ENCODE data around the gene PLAU.
A peak's percentile ranks its signal among the peaks of the same experiment; 100 is the strongest.

The PLAU gene

DNA sequence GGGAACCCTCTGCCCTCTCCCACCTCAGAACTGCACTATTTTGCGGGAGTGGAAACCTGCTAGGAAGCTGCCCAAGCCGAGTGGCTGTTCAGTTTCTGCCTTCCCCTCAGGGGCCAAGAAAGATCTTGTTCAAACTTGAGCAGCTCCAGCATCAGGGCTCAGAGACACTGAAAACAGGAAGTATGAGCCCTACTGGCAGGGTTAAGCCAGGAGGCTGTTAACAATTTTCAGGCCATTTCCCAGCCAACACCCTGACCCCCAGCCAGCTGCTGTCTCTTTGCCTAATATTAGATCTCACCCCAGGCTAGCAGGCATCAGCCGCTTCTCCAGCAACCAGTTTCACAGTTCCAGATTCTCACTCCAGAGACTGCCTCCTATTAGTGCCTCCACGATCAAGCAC is 9.2 kb downstream of the PLAU start:
- no peaks in the 10 kb centered on the region; the same call in 1 of the 2 replicates for H3K36me3 ChIP-seq (ENCODE audit: control insufficient read depth, low read length)
- H3K4me1 ChIP-seq (ENCODE audit: control insufficient read depth, low read length) = peaks cover 12% of the 10 kb centered on the region
- H3K4me2 ChIP-seq (ENCODE audit: low read length) = peak overlapping the region; percentile 55
- H3K79me2 ChIP-seq (ENCODE audit: control insufficient read depth, low read length) = no peaks in the 10 kb centered on the region
- H3K27me3 ChIP-seq (ENCODE audit: control insufficient read depth, low read length) = no peaks in the 10 kb centered on the region
- H3K27ac ChIP-seq (ENCODE audit: low read depth, low read length) = no peak overlapping the region
- no peak for TF ChIP-seq EZH2phosphoT487 (IDR thresholded peaks at IDR 0.05; ENCODE audit: borderline replicate concordance, low read length)
- TF ChIP-seq, protein P1, sequence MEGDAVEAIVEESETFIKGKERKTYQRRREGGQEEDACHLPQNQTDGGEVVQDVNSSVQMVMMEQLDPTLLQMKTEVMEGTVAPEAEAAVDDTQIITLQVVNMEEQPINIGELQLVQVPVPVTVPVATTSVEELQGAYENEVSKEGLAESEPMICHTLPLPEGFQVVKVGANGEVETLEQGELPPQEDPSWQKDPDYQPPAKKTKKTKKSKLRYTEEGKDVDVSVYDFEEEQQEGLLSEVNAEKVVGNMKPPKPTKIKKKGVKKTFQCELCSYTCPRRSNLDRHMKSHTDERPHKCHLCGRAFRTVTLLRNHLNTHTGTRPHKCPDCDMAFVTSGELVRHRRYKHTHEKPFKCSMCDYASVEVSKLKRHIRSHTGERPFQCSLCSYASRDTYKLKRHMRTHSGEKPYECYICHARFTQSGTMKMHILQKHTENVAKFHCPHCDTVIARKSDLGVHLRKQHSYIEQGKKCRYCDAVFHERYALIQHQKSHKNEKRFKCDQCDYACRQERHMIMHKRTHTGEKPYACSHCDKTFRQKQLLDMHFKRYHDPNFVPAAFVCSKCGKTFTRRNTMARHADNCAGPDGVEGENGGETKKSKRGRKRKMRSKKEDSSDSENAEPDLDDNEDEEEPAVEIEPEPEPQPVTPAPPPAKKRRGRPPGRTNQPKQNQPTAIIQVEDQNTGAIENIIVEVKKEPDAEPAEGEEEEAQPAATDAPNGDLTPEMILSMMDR (IDR thresholded peaks at IDR 0.05; ENCODE audit: low read depth, low read length, poor library complexity, severe bottlenecking) = no peak
- H3F3A ChIP-seq (ENCODE audit: control insufficient read depth, insufficient read depth) = no peaks in the 10 kb centered on the region
- H4K20me1 ChIP-seq (ENCODE audit: control insufficient read depth, insufficient read depth, low read depth, low read length) = no peaks in the 10 kb centered on the region
- H3K9me2 ChIP-seq (replicated peaks; ENCODE audit: control insufficient read depth, low read length) = no peaks in the 10 kb centered on the region
- no peaks in the 10 kb centered on the region for H3K9me3 ChIP-seq (ENCODE audit: control insufficient read depth, insufficient read depth, low read length)
- peak overlapping the region; percentile 42 for H3K4me3 ChIP-seq (ENCODE audit: low read length)

- Histone ChIP-seq H3K9me2 (replicated peaks; ENCODE audit: control insufficient read depth, low read length) (no peaks in the 10 kb centered on the region), H3K79me2 (ENCODE audit: control insufficient read depth, low read length) (no peaks in the 10 kb centered on the region), H3F3A (ENCODE audit: control insufficient read depth, insufficient read depth) (no peaks in the 10 kb centered on the region), H3K36me3 (ENCODE audit: control insufficient read depth, low read length) (no peaks in the 10 kb centered on the region), H3K27me3 (ENCODE audit: control insufficient read depth, low read length) (no peaks in the 10 kb centered on the region), H4K20me1 (ENCODE audit: control insufficient read depth, insufficient read depth, low read depth, low read length) (no peaks in the 10 kb centered on the region), H3K4me3 (ENCODE audit: low read length) (no peak overlapping the region), H3K9me3 (ENCODE audit: control insufficient read depth, insufficient read depth, low read length) (no peaks in the 10 kb centered on the region), H3K27ac (ENCODE audit: low read depth, low read length) (no peak overlapping the region), H3K4me2 (ENCODE audit: low read length) (no peak overlapping the region), H3K4me1 (ENCODE audit: control insufficient read depth, low read length) (peaks cover 21% of the 10 kb centered on the region)
- TF ChIP-seq EZH2phosphoT487 (IDR thresholded peaks at IDR 0.05; ENCODE audit: borderline replicate concordance, low read length) = no peak
- TF ChIP-seq, protein P1 (IDR thresholded peaks at IDR 0.05; ENCODE audit: low read depth, low read length, poor library complexity, severe bottlenecking) = no peak
These were observed 11.3 kb downstream of the PLAU start for GRCh38 chr10:73922007-73922863.

- Histone ChIP-seq H3K36me3 (ENCODE audit: control insufficient read depth, low read length) (no peaks in the 10 kb centered on the region), H3F3A (ENCODE audit: control insufficient read depth, insufficient read depth) (no peaks in the 10 kb centered on the region), H3K9me2 (replicated peaks; ENCODE audit: control insufficient read depth, low read length) (no peaks in the 10 kb centered on the region), H3K4me3 (ENCODE audit: low read length) (no peak overlapping the region), H3K4me1 (ENCODE audit: control insufficient read depth, low read length) (peaks cover 21% of the 10 kb centered on the region), H4K20me1 (ENCODE audit: control insufficient read depth, insufficient read depth, low read depth, low read length) (no peaks in the 10 kb centered on the region), H3K79me2 (ENCODE audit: control insufficient read depth, low read length) (no peaks in the 10 kb centered on the region), H3K4me2 (ENCODE audit: low read length) (no peak overlapping the region), H3K9me3 (ENCODE audit: control insufficient read depth, insufficient read depth, low read length) (no peaks in the 10 kb centered on the region), H3K27me3 (ENCODE audit: control insufficient read depth, low read length) (no peaks in the 10 kb centered on the region), H3K27ac (ENCODE audit: low read depth, low read length) (no peak overlapping the region)
- TF ChIP-seq, protein P1 (IDR thresholded peaks at IDR 0.05; ENCODE audit: low read depth, low read length, poor library complexity, severe bottlenecking) = no peak
- TF ChIP-seq EZH2phosphoT487 (IDR thresholded peaks at IDR 0.05; ENCODE audit: borderline replicate concordance, low read length) = no peak
These were observed 11.9 kb downstream of the PLAU start for GRCh38 chr10:73922864-73923133.

All from DOHH2 (cell line).